DLD1 (cell line): ENCODE results near the gene ZFY.

Source experiments
- in situ Hi-C: cut with HindIII; loops from 2 replicates; pipeline ENCODE4 v1.10.0; 2017; ENCODE audit warnings: low sequenced_read_pairs

Gene ZFY

DNA sequence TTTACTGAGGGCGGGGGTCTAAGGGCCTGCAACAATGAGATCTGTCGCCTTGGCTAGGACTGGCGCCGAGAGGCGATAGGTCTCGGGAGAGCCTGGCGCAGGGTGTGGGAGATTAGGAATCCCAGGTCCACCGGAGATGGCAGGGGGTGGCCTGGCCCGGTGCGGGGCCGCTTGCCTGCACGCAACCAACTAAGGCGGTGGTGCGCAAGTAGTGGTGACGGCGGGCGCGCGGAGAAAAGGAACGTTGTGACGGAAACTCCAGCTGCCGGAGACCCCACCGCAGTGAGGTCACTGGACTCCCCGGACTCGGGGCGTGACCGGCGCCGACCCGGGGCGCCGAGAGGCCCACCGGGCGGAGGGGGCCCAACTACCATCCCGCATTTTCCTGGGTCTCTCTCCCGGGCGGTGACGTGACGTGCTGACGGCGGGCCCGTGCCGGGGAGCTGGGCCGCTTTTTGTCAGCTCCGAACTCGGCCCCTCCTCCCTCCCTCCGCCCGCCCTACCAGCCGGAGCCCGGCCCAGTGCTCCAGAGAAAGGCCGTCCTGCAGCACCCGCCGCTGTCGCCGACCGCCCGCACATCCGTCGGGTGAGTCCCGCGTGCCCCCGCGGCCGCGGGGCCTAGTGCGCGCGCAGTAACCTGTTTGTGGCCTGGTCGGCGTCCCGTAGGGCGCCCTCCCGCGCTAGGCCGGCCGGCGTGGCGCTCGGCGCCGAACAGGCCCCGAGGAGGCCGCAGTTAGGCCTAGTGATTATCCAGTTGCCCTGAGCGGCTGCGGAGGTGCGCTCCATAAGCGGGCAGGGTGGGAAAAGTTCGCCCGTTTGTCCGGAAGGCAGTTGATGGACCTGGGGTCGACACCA, at the start of gene ZFY:
ZFY (plus strand) TSS at position 521 of the 855 bp plus-strand sequence. CDS start 18,556 bp downstream, outside the sequence.
- in situ Hi-C loops: no loop called here

DNA sequence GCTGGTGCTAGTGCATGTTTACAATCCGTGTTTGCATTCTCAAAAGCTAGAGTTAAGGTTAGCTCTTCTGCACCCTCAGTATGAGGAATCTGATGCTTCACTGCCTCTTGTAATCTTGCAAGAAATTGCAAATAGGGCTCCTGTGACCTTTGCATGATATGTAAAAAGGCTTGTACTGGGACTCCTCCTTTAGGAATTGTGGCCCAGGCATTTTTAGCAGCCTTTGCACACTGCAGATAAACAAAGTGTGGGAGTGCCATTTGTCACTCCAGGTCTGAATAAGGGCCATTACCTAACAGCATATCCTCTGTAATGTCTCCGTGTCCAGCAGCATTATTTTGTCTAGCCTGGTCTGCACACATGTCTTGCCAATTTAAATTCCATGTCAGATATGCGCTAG, 49.3 kb upstream of the ZFY start:
- in situ Hi-C loops: no loop called here

DNA sequence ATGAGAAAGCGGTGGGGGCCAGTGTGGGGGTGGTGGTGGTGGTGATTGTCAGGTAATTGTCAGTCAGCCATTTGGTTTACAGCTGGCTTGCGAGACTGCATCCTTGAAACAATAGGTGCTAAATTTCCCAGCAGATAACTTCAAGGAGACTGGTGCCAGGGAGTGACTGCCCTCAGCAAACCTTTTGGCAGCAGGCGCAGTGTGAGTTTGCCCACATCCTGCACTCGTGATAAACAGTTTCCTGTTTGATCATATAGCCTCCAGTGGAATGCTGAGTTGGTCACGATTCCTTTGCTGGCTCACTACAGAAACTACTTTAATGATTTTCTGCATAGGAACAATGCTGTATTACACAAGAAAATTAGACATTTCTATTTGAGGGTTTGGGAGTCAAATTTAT, 47.8 kb upstream of the ZFY start:
- in situ Hi-C loops: no loop called here

DNA sequence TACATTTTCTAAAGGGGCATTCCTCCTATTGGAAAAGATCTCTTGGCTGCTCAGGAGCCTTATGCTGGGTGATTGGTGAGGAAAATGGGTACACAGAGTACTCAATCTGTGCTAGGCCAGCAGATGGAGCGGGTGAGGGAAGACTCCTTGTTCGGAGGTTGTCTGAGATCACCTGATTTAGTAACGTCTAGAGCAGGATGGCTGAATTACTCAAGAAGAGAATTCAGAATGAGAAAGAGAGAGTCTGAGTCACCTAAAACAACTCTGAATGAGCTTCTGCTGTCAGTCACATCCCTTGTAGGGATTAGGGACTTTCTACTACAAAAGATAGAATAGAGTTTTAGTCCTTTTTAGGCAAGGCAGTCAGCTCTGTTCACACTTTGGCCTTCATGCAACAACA, 47.2 kb upstream of the ZFY start:
- in situ Hi-C loops: no loop called here

DNA sequence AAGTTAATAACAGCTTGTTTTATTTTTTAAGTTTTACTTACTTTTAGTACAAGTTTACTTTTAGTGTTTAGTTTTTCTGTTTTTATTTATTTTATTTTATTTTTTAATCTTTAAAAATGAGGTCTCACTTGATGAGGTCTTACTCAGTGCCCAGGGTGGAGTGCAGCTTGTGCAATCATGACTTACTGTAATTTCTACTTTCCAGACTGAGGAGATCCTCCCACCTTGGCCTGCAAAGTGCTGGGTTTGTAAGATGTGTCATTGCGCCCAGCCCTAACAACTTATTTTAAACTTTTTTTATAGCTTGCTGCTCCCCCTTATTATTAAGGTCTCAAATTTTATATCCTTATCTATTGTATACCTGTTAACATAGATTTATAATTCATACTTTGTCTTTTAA, 41.7 kb upstream of the ZFY start:
- in situ Hi-C loops: no loop called here

DNA sequence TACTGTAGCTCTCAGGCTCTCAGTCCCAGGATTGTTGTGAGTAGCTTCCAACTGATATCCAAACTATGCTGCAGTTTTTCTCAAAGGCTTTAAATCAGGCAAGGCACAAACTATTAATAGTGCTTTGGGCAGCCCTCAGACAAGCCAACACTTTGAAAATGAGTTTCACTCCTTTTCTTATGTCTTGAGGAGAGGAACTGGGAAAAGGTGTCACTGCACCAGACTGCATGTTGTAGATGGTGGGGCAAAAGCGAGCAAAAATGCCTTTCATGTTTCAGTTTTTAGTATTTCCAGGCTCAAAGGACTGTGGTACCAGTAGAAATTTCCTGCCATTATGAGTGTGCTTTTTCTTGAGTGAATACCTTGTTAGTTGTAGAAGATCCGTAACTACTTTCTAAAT, 39.1 kb upstream of the ZFY start:
- in situ Hi-C loops: no loop called here

DNA sequence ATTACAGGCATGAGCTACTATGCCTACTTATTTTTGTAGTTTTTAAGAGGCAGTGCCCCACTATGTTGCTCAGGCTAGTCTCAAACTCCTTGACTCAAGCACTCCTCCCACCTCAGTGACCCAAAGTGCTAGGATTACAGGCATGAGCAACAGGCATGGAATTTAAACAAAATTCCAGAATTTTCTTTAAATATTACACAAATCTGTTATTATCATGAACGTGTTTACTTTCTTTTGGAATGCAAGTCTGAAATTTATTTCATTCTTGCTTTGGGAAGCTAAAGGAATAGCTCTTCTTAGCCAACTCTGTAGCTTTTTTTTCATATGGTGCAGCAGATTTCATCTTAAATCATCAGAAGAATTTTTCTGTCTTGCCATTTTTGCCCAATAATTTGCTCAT, 27.8 kb upstream of the ZFY start:
- in situ Hi-C loops: no loop called here

DNA sequence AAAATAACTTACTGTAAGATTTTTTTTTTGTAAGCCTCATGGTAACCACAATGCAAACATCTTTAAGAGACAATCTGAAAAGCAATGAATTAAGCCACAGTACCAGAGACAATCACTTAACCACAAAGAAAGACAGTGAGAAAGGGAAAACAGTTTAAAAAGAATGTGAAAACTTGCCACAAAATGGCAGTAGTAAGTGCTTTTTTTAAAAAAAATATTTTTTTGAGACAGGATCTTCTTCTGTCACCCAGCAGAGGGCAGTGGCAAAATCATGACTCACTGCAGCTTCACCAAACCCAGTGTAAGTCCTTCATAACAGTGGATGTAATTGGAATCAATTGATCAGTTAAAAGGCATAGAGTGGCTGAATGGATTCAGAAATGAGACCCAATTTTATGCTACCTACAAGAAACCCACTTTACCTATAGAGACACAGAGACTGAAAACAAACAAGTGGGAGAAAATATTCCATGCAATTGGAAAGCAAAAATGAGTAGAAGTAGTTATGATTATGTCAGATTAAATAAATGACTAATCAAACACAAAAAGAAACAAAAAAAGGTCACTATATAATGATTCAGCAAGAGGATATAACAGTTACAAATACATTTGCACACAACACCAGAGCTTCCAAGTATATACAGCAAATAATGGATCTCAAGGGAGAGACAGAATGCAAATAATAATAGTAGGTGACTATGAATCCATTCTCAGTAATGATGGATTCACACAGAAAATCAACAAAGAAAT, 21.9 kb upstream of the ZFY start:
- in situ Hi-C loops: no loop called here

DNA sequence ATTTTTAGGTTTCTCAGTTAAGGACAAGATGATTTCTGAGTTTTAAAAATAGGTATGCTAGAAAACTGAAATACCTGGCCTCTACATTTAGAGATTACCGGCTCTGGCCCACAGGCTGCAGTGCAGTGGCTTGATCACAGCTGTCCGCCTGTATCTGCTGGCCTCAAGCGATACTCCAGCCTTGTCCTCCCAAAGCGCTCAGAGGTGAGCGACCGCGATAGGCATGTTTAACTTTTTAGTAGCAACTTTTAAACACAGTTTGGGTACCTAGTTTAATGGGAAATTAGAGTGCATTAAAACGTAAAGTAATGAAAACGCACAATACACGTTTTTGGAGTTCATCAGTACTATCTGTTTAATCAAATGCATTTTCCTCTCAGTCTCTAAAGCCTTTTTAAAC, 1.1 kb upstream of the ZFY start:
- in situ Hi-C loops: no loop called here

DNA sequence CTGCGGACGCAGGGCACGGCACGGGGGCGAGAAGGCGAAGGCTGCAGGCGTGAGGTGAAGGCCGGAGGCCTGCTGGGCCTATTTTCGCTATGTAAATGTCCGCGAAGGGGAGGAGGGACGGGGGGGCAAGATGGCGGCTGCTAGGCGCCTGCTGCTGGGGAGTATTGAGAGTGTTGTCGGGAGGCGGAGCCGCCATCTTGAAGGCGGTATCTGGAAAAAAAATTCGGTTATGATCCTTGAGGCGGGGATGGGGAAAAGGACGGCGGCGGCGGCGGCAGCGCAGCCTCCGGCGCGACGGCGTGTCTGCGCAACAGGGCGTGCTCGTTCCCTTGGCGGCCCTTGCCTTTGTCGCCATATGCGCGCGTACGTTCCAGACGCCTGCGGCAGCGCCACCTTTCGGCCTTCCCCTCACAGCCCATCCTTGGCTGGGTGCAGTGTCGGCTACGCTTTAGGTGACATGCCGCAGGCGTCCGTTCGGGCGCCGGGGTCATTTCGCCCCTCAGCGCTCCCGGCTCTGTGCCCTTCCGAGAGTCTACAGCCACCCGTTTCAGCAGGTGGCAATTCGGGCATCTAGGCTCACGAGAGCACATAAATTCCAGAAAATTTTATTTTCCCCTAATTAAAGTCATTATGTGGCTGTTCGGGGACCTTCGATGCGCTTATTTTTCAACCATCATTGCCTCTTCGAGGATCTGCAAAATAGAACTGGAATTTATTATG, 695 bp downstream of the ZFY start:
- in situ Hi-C loops: no loop called here

DNA sequence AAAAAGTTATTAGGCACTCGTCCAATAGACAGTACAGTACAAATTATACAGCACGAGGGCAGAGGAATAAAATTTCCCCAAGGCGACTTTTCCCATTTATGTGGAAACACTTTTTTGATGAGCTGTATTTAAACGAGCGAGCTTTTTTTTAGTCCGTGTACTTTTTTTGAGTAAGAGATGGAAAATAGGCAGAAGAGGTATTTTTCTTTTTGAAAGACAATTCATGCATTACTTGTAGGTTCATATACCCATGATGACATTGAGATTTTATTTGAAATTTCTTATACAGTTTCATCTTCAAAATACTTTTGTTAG, 1.2 kb downstream of the ZFY start:
- in situ Hi-C loops: no loop called here

DNA sequence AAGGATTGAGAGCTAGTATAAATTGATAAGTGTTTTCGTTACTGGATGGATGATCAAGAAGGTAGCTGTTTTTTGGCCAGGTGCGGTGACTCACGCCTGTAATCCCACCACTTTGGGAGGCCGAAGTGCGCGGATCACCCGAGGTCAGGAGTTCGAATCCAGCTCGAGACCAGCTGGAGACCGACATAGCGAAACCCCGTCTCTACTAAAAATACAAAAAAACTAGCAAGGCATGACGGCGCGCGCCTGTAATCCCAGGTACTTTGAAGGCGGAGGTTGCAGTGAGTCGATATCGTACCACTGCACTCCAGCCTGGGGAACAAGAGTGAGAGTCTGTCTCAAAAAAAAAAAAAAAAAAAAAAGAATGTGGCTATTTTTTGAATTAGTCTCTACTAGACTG, 2.0 kb downstream of the ZFY start:
- in situ Hi-C loops: no loop called here

DNA sequence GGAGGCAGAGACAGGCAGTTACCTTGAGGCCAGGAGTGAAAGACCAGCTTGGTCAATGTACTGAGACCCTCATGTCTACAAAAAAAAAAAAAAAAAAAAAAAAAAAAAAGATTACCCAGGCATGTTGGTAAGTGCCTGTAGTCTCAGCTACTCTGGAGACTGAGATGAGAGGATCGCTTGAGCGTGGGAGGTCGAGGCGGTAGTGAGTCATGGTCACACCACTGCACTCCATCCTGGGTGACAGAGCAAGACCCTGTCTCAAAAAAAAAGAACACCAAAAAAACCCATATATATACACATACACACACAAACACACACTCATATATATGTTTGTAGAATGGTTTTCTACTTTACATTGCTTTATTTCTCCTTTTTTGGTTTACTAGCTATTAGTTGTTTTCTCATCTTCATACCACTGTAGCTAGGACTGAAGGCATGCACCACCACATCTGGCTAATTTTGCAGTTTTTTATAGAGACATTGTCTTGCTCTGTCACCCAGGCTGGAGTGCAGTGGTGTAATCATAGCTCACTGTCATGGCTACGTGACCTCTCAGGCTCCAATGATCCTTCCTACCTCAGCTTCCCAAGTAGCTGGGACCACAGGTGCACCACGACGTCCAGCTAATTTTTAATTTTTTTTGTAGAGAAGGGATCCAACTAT, 14.5 kb downstream of the ZFY start:
- in situ Hi-C loops: no loop called here

DNA sequence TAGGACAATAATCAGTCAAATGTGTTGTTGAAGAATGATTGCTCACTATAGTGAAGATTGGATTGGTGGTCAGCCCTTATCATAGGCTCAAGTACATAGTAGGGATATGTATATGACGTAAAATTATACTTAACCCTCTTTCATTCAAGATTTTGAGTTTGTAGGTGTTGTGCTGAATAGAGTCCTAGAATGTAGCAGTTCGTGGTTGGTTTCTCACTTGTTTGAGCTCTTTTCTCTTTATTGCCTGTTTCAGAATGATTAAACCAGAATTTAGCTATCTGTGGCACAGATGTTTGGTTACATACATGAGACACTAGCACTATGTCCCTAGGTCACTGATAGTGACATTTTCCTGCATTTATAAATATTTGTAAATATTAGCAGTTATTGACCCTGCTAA, 15.5 kb downstream of the ZFY start:
- in situ Hi-C loops: no loop called here

DNA sequence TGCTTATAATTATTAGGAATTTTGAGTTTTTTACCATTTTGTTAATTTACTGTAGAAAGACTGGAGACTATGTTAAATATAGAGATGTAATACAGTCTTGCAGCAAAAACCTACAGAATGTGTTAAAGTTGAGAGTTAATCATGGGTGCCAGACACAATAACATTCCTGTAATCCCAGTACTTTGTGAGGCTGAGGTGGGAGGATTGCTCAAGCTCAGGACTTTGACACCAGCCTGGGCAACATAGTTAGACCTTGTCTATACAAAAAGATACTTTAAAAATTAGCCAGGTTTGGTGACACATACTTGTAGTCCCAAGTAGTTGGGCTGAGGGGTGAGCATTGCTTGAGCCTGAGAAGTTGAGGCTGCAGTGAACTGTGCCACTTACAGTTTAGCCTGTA, 17.7 kb downstream of the ZFY start:
- in situ Hi-C loops: no loop called here

DNA sequence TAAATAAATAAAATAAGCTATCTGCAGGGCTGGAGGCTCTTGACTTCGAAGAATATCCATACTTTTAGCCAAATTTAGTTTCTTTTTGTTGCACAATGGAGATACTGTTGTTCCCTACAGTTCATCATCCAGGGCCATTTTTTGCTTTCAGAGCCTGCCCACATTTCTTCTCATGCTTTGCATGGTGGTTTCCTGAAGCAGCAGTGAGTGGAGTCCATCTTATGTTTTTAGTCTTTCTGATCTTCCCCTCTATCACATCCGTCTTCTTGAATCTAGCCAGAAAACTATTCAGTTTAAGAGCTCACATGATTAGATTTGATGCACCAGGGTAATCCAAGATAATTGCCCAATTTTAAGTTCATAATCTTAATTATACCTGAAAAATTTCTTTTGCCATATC, 19.6 kb downstream of the ZFY start:
- in situ Hi-C loops: no loop called here

DNA sequence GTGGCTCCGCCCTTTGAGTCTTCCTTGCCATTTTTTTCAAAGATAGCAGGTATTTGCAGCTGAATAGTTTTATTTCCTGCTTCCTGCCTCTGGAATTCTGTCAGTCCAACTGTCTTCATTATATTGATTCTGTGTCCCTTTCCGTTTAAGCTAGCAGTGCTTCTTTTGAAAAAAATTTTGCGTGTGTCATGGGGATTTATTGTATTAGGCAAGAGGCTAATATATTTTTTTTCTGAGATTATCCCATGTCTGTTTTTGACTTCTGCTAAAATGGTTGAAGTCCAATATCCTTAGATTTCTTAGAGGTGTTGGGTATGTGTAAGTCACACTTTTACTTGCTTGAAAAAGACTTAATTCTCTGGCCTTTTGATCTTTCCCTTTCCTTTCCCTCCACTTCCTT, 20.4 kb downstream of the ZFY start:
- in situ Hi-C loops: no loop called here

DNA sequence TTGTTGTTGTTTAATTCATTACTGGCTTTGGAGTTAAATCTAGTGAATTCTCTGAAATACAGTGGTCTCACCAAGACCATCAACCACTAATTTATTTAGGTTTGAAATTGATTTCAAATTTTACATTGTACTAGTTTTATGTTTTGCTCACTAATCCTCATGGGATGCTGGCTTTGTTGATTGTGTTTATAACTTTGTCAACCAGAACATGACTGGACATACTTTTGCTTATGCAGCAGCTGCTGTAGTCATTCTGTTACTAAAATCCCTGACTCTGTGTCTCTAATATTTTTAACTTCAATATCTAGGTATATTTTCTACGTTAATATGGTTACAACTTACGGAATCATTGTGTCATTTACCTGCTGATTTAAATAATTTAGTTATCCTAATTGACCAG, 26.9 kb downstream of the ZFY start:
- in situ Hi-C loops: no loop called here

DNA sequence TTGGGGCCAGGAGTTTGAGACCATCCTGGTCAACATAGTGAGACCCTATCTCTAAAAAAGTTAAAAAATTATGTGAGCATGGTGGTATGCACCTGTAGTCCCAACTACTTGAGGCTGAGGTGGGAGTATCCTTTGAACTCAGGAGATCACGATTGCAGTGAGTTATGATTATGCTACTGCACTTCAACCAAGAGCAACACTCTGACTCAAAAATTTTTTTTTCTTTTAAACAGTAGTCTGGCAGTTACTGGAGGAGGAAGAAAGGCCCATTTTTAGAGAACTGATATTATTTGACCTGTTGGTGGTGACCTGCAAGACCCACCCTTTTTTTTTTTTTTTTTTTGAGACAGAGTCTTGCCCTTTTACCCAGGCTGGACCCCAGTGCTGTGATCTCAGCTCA, 29.6 kb downstream of the ZFY start:
- in situ Hi-C loops: no loop called here

DNA sequence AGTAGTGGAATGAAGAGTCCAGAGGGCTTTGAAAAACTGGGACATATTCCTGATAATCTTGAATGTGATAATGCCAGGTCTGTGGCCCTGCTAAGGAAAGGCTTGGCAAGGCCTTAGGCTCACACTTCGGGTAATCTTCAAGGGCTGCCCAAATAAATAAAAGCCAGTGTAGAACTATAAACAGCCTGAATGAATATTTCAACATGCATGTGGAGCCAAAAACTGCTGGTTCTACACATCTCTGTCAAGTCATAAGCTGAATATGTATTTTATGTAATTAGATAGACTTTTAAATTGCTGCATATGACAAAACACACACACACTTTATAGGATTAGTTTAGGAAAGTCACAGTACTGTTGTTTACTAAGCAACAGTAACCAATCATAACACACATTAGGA, 30.4 kb downstream of the ZFY start:
- in situ Hi-C loops: no loop called here

DNA sequence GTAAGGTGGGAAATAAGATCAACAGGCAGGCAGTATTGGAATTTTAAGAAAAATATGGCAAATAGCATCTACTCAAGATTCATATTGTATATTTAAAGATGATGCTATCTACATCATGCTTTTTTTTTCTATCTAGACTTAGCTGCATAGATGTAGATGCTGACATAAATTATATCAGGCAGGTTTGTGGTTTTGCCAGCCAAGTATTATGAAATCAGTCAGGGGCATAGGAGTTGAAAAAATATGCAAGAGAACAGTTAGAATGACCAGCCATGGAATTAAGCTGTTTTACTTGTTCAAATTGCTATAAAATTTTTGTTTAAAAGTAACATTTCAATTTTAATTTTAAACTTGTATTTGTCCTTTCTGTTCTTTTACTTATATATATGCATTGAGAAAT, 34.4 kb downstream of the ZFY start:
- in situ Hi-C loops: no loop called here
